ENCODE measurements around the gene POLE4.

- TF ChIP-seq, protein P1, sequence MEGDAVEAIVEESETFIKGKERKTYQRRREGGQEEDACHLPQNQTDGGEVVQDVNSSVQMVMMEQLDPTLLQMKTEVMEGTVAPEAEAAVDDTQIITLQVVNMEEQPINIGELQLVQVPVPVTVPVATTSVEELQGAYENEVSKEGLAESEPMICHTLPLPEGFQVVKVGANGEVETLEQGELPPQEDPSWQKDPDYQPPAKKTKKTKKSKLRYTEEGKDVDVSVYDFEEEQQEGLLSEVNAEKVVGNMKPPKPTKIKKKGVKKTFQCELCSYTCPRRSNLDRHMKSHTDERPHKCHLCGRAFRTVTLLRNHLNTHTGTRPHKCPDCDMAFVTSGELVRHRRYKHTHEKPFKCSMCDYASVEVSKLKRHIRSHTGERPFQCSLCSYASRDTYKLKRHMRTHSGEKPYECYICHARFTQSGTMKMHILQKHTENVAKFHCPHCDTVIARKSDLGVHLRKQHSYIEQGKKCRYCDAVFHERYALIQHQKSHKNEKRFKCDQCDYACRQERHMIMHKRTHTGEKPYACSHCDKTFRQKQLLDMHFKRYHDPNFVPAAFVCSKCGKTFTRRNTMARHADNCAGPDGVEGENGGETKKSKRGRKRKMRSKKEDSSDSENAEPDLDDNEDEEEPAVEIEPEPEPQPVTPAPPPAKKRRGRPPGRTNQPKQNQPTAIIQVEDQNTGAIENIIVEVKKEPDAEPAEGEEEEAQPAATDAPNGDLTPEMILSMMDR (IDR thresholded peaks at IDR 0.05 in 2 of 3, conservative IDR thresholded peaks at IDR 0.05 in 1 of 3; ENCODE audit: borderline replicate concordance in 1 of 3, insufficient read depth in 1 of 3, low read depth in 2 of 3, low read length in 2 of 3): peak; percentile 29 to 54 (median 34); a peak in 3 of 6 replicates
- TF ChIP-seq REST (IDR thresholded peaks at IDR 0.05; ENCODE audit: low read depth): no peak
- no peak for TF ChIP-seq ZFX (IDR thresholded peaks at IDR 0.05)
- TF ChIP-seq ZNF274 (IDR thresholded peaks at IDR 0.05; ENCODE audit: low read depth, low read length): no peak
- TF ChIP-seq EZH2phosphoT487 (IDR thresholded peaks at IDR 0.05; ENCODE audit: borderline replicate concordance): no peak
- no peak for TF ChIP-seq POLR2AphosphoS5 (IDR thresholded peaks at IDR 0.05; ENCODE audit: low read depth, low read length)
- TF ChIP-seq EZH2 (IDR thresholded peaks at IDR 0.05): no peak
- no peak for TF ChIP-seq SP1 (IDR thresholded peaks at IDR 0.05; ENCODE audit: low read depth)
- no peak for TF ChIP-seq EGR1 (IDR thresholded peaks at IDR 0.05; ENCODE audit: low read depth)
- no peak for TF ChIP-seq POLR2A (IDR thresholded peaks at IDR 0.05; ENCODE audit: borderline replicate concordance, extremely low read depth, insufficient read depth, insufficient read length)
- no peak for TF ChIP-seq SIN3A (IDR thresholded peaks at IDR 0.05; ENCODE audit: low read depth)
These were observed 24.1 kb downstream of the POLE4 start for GRCh38 chr2:74982577-74982976.
